KG1 (cell line): Measurements from ENCODE around the gene SIGLEC12.
A peak's percentile ranks its signal among the peaks of the same experiment; 100 is the strongest.

ENCODE experiments used
- DNase-seq: peaks from one replicate; lab custom pipeline; 2025; lab: John Stamatoyannopoulos, UW

Gene SIGLEC12

DNA sequence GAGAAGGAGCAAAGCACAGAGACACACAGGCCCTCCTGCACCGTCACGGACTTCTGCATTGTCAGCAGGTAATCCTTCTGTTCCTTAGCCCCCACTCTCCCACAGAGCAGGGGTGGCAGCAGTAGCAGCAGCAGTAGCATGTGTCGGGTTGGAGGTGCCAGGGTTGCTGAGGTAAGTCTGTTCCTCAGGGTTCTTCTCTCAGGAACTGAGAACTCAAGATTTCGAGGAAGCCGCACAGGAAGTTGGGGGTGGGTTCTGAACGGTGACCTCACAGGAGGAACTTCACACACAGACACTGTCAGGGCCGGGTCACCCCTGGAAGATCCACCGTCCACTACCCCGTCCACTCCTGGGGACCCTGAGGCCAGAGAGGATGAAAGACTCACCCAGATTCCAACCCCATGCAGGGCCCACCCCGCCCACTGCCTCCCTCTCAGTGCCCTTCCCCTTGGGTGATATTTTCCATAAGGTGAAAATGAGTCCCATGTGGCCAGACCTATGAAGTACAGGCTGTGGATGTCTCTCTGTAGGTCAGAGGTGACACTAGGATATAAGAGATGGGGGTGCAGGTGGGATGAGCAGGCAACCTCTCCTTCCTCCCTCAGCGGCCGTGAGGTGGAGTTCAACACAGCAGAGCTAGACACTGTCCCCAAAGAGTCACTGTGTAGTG lies at the start of gene SIGLEC12:
TSS of gene SIGLEC12 (minus strand) at position 207 of the 670 bp plus-strand sequence. CDS start at position 140, 67 bp downstream.
- peak; percentile 59 for DNase-seq

DNA sequence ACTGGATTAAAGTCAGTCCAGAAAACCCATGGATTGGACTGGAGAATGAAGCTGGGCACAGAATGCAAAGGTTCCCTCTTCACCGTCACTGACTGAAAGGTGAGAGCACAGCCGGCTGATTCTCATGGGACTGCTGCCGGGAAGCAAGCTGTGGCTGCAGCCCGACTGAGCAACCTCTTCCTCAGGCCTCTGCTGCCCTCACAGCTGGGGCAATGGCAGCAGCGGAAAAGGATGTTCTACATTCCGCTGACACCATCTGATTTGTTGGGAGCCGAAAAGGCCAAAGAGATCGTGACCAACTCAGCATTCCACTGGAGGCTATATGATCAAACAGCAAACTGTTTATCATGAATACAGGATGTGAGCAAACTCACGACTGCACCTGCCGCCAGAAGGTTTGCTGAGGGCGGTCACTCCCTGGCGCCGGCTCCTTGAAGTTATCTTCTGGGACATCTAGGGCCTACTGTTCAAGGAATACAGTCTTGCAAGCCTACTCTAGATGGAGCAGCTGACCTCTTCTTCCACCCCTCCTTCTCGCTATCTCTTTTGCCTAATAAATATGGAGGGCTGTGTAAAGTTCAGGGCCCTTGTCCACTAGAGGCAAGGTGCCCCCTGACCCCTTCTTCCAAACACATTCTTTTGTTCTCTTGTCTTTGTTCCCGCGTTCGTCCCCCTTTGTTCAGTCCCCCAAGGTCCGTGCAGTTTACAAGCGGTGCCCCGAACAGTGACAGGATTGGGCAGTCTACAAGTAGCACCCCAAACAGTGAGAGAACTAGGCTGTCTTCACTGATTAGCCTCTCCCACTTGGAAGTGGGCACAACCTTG lies 49.5 kb upstream of the SIGLEC12 start:
- DNase-seq, result no peak

DNA sequence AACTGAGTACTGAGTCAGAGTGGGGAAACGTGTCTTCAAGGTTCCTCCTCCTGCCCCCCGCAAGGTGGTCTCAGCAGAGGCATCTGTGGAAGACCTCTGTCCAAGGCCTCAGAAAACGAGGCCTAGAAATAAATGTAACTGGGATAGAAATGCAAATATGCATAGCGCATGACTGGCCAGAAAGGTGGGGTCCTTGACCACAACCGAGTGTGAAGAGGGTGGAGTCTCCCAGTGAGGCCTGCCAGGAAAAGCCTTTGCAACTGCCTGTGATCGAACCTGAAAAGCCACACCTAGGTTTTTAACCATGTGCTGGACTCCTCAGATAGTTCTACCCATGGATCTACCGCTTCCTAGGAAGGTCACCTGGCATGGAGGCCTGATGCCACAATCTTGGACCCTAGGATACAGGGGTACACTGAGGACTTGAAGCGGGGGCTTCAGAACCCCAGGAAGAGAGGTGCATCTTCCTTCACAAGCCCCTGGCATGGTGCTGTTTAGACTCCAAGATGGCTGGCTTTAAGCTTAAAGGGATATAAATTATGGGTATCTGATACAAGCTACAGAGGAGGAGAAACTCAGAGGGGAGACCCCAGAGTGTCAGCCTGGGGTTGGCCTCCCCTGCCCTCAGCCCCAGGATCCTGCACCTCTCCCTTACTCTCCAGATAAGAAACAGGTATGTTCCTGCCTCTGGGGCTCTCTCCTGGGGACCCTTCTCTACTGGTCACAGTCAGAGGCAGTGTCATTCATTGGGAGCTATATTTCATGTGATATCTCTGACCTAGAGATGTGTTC lies 48.1 kb upstream of the SIGLEC12 start:
- no peak for DNase-seq

GRCh38 chr19:51548891-51549305 lies 47.3 kb upstream of the SIGLEC12 start:
- DNase-seq, result no peak

- DNase-seq, result peak; percentile 80
Measured at GRCh38 chr19:51548213-51548651, 46.6 kb upstream of the SIGLEC12 start.

GRCh38 chr19:51547397-51548212 lies 46.0 kb upstream of the SIGLEC12 start:
- DNase-seq, result peak; percentile 72

GRCh38 chr19:51546650-51547396 lies 45.2 kb upstream of the SIGLEC12 start:
- peak; percentile 90 for DNase-seq

DNA sequence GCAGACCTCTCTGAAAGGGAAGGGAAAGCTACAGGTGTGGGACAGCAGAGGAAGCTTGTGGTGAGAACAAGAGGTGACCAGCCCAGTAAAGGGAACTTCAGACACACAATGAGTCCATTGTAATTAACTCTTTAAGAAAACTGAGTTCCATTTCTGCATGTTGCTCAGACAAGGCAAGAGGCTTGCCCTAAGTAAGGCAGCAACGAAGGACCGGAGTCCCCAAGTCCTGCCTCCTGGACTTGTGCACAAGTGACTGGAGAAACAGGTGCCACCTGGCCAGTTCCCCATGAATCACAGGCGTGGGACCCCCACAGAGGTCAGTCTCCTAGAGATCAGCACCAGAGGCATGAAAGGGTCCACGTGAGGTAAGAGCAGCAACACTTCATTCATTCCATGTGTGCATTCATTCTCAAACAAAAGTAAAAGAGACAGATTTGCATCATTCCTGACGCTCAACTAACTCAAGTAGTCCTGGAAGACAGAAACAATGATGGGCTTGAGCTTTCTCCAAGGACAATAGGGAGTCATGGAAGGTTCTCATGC lies 44.6 kb upstream of the SIGLEC12 start:
- DNase-seq, result peak; percentile 27

DNA sequence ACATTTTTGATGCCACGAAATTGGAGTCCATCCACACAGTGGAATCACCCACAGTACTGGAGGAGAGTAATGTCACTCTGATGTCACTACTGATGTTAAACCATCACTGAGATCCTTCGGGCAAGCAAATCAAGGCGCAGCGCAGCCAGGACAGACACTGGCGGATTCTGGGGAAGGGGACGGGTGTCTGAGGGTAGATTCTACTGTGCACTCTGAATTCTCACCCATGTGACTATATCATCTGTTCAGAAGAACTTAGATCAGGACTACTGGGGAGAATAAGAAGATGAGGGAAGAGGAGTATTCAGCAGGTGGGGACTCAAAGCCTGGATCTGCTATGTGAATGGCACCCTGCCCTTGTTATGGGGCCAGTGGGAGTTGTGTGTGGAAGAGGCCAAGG lies 42.4 kb upstream of the SIGLEC12 start:
- no peak for DNase-seq

GRCh38 chr19:51542699-51543098 lies 41.1 kb upstream of the SIGLEC12 start:
- DNase-seq, result no peak

DNA sequence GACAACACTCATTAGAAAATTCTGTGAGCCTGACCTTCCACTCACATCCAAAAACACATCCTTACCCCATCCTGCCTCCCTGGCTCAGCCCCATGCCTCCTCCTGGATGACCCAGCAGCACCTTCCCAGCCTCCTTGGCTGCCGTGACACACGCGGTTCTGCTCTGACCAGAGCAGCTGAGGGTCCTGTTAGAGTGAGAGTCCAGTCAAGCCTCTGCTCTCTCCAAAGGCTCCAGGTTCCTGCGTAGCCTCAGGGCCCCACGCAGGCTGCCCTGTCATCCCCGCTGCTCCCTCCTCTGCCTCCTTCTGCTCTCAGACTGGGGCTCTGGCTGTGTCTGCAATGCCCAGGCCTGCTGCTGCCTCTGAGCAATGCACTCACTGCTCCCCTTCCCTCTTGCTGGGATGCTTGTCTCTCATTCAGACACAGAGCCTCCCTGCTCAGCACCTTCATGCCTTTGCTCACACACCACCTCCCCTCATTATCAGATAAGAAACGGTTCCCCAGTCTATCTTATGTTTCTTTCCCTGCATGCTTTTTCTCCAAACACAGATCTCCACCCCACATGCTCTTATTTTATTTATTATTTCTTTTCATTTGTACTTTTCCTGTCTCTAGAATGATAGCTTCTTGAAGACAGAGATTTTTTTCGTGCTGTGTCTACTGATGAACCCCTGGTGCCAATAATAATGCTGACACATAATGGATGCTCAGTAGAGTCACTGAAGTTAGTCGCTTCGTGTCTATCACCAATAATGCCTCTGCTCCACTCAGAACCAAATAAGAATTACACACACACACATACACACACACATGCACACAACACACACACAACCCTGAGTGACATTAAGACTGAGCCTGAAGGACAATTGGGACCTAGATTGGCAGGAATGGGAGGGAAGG lies 40.1 kb upstream of the SIGLEC12 start:
- no peak for DNase-seq

- DNase-seq, result no peak
Measured at GRCh38 chr19:51539821-51540366, 38.3 kb upstream of the SIGLEC12 start.

DNA sequence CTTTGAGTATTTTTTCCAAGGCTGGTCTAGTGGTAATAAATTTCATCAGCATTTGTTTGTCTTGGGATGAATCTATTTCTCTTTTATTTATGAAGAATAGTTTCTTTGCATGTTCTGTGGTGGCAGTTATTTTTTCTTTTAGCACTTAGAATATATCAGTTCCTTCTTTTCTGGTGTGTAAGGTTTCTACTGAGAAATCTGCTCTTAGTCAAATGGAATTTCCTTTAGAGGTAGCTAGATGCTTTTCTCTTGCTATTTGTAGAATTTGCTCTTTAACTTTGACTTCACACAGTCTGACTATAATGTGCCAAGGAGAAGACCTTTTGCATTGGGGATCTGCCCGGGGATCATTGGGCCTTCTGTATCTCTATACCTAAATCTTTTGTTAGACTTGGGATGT lies 33.9 kb upstream of the SIGLEC12 start:
- DNase-seq, result no peak

GRCh38 chr19:51531349-51532315 lies 30.0 kb upstream of the SIGLEC12 start, which contains the start of gene SIGLEC6:
TSS of gene SIGLEC6 (minus strand) at chr19:51531670. CDS start at chr19:51531648, 22 bp downstream.
- DNase-seq, result peak; percentile 88

GRCh38 chr19:51530616-51531015 lies 29.0 kb upstream of the SIGLEC12 start:
- DNase-seq, result no peak

- DNase-seq, result no peak
Measured at GRCh38 chr19:51529301-51529700, 27.7 kb upstream of the SIGLEC12 start.

GRCh38 chr19:51525651-51526050 lies 24.1 kb upstream of the SIGLEC12 start:
- DNase-seq, result no peak
